WTC11 (cell line): ENCODE measurements around the gene MAP3K21.

Experiments
- CREB1 ChIP-seq: sonication (generic); formaldehyde crosslinking; IDR thresholded peaks from 2 replicates; pipeline ENCODE4 v1.8.0; 2023; ENCODE audit warnings: mild to moderate bottlenecking, missing genetic modification reagents
- CREM ChIP-seq: sonication (generic); formaldehyde crosslinking; IDR thresholded peaks from 2 replicates; pipeline ENCODE4 v1.8.1; 2022; ENCODE audit warnings: mild to moderate bottlenecking, missing genetic modification reagents, moderate library complexity
- E2F1 ChIP-seq: sonication (generic); formaldehyde crosslinking; IDR thresholded peaks from 2 replicates; pipeline ENCODE4 v1.8.0; 2022; ENCODE audit warnings: mild to moderate bottlenecking, missing genetic modification reagents
- GABPB1 ChIP-seq: sonication (generic); formaldehyde crosslinking; IDR thresholded peaks from 2 replicates; pipeline ENCODE4 v1.8.1; 2023; ENCODE audit warnings: mild to moderate bottlenecking, missing genetic modification reagents
- NR1H2 ChIP-seq: sonication (generic); formaldehyde crosslinking; IDR thresholded peaks from 2 replicates; pipeline ENCODE4 v1.9.0; 2021; ENCODE audit warnings: mild to moderate bottlenecking, moderate library complexity, missing genetic modification reagents
- NR2C2 ChIP-seq: sonication (generic); formaldehyde crosslinking; IDR thresholded peaks from 2 replicates; pipeline ENCODE4 v1.8.0; 2022; ENCODE audit warnings: mild to moderate bottlenecking, missing genetic modification reagents
- SMAD4 ChIP-seq: sonication (generic); formaldehyde crosslinking; IDR thresholded peaks from 2 replicates; pipeline ENCODE4 v1.8.0; 2022; ENCODE audit warnings: mild to moderate bottlenecking, missing genetic modification reagents
- SP1 ChIP-seq: sonication (generic); formaldehyde crosslinking; conservative IDR thresholded peaks from 2 replicates; pipeline ENCODE4 v1.8.1; 2022; ENCODE audit warnings: missing genetic modification reagents
- TEAD1 ChIP-seq: sonication (generic); formaldehyde crosslinking; IDR thresholded peaks from 2 replicates; pipeline ENCODE4 v1.8.0; 2022; ENCODE audit warnings: mild to moderate bottlenecking, missing genetic modification reagents
- ZNF425 ChIP-seq: fragments of 250-450 bp; sonication (Bioruptor Pico); conservative IDR thresholded peaks from 2 replicates; pipeline ENCODE4 v1.9.0; 2021; ENCODE audit warnings: mild to moderate bottlenecking
- TF ChIP-seq, protein P1 (sequence below): fragments of 200-600 bp; IDR thresholded peaks from 2 replicates; pipeline ENCODE4 v1.8.0; 2022; ENCODE audit warnings: antibody characterized with exemption
- TF ChIP-seq, protein P2 (sequence below): sonication (generic); formaldehyde crosslinking; IDR thresholded peaks from 2 replicates; pipeline ENCODE4 v1.8.0; 2022; ENCODE audit warnings: mild to moderate bottlenecking, missing genetic modification reagents
- TF ChIP-seq, protein P3 (sequence below): sonication (generic); formaldehyde crosslinking; IDR thresholded peaks from 2 replicates; pipeline ENCODE4 v1.8.1; 2022; ENCODE audit warnings: low read depth, mild to moderate bottlenecking, moderate library complexity, missing genetic modification reagents, borderline replicate concordance
- TF ChIP-seq, protein P4 (sequence below): sonication (generic); formaldehyde crosslinking; IDR thresholded peaks from 2 replicates; pipeline ENCODE4 v1.8.1; 2023; ENCODE audit warnings: mild to moderate bottlenecking, missing genetic modification reagents, borderline replicate concordance

GRCh38 chr1:233327651-233328141 is at the start of gene MAP3K21:
- TF ChIP-seq, protein P1, sequence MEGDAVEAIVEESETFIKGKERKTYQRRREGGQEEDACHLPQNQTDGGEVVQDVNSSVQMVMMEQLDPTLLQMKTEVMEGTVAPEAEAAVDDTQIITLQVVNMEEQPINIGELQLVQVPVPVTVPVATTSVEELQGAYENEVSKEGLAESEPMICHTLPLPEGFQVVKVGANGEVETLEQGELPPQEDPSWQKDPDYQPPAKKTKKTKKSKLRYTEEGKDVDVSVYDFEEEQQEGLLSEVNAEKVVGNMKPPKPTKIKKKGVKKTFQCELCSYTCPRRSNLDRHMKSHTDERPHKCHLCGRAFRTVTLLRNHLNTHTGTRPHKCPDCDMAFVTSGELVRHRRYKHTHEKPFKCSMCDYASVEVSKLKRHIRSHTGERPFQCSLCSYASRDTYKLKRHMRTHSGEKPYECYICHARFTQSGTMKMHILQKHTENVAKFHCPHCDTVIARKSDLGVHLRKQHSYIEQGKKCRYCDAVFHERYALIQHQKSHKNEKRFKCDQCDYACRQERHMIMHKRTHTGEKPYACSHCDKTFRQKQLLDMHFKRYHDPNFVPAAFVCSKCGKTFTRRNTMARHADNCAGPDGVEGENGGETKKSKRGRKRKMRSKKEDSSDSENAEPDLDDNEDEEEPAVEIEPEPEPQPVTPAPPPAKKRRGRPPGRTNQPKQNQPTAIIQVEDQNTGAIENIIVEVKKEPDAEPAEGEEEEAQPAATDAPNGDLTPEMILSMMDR, result no peak
- no peak for TF ChIP-seq CREM (CRISPR knock-in tag)
- TF ChIP-seq SMAD4 (CRISPR knock-in tag), result no peak
- TF ChIP-seq, protein P2, sequence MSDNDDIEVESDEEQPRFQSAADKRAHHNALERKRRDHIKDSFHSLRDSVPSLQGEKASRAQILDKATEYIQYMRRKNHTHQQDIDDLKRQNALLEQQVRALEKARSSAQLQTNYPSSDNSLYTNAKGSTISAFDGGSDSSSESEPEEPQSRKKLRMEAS (CRISPR knock-in tag), result 0 out of 2 replicates have a peak, but pooled peaks have one; percentile 7
- 0 out of 2 replicates have a peak, but pooled peaks have one; percentile 8 for TF ChIP-seq NR2C2 (CRISPR knock-in tag)
- TF ChIP-seq, protein P3, sequence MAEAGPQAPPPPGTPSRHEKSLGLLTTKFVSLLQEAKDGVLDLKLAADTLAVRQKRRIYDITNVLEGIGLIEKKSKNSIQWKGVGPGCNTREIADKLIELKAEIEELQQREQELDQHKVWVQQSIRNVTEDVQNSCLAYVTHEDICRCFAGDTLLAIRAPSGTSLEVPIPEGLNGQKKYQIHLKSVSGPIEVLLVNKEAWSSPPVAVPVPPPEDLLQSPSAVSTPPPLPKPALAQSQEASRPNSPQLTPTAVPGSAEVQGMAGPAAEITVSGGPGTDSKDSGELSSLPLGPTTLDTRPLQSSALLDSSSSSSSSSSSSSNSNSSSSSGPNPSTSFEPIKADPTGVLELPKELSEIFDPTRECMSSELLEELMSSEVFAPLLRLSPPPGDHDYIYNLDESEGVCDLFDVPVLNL, result no peak
- no peak for TF ChIP-seq CREB1 (CRISPR knock-in tag)
- TF ChIP-seq, protein P4, sequence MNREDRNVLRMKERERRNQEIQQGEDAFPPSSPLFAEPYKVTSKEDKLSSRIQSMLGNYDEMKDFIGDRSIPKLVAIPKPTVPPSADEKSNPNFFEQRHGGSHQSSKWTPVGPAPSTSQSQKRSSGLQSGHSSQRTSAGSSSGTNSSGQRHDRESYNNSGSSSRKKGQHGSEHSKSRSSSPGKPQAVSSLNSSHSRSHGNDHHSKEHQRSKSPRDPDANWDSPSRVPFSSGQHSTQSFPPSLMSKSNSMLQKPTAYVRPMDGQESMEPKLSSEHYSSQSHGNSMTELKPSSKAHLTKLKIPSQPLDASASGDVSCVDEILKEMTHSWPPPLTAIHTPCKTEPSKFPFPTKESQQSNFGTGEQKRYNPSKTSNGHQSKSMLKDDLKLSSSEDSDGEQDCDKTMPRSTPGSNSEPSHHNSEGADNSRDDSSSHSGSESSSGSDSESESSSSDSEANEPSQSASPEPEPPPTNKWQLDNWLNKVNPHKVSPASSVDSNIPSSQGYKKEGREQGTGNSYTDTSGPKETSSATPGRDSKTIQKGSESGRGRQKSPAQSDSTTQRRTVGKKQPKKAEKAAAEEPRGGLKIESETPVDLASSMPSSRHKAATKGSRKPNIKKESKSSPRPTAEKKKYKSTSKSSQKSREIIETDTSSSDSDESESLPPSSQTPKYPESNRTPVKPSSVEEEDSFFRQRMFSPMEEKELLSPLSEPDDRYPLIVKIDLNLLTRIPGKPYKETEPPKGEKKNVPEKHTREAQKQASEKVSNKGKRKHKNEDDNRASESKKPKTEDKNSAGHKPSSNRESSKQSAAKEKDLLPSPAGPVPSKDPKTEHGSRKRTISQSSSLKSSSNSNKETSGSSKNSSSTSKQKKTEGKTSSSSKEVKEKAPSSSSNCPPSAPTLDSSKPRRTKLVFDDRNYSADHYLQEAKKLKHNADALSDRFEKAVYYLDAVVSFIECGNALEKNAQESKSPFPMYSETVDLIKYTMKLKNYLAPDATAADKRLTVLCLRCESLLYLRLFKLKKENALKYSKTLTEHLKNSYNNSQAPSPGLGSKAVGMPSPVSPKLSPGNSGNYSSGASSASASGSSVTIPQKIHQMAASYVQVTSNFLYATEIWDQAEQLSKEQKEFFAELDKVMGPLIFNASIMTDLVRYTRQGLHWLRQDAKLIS, result no peak
- no peak for TF ChIP-seq NR1H2
- TF ChIP-seq ZNF425, result no peak
- 0 out of 2 replicates have a peak, but pooled peaks have one; percentile 33 for TF ChIP-seq TEAD1 (CRISPR knock-in tag)
- TF ChIP-seq GABPB1 (CRISPR knock-in tag), result no peak
- TF ChIP-seq SP1, result peak; percentile 45; the same call in 1 of the 2 replicates
- TF ChIP-seq E2F1, result no peak
